A549 (cell line): ENCODE data around the gene LRRC28. TPM values are rescaled to one million over a fixed set of nuclear protein-coding genes. Genes with fewer than 3 reads are reported as not detected.
A peak's percentile ranks its signal among the peaks of the same experiment; 100 is the strongest.

Experiments used
- ATAC-seq, 2 experiments: fragments of 200-7000 bp in 1 of 2; fragments of >200 bp in 1 of 2; cut with Nextera tagmentation in 1 of 2; cut with Tn5 transposase in 1 of 2; 3 replicates each; pipeline versions ENCODE4 v1.8.0 to v1.9.1; 2018 to 2020; ENCODE audit warnings: mild to moderate bottlenecking in 1 of 2, moderate library complexity in 1 of 2
- CTCF ChIA-PET: fragments of 300-600 bp; sonication (Branson Sonifier 250); formaldehyde crosslinking; extraction: SDS; loops from one replicate; lab custom pipeline; 2021; ENCODE audit warnings: antibody characterized with exemption, inconsistent platforms; lab: Yijun Ruan, JAX
- POLR2A ChIA-PET: fragments of 350-600 bp; formaldehyde crosslinking; extraction: SDS; loops from one replicate; lab custom pipeline; 2021; ENCODE audit warnings: antibody characterized with exemption, inconsistent platforms; lab: Yijun Ruan, JAX
- DNase-seq, 2 experiments: peaks; one replicate each; pipeline versions ENCODE4 v3.0.0 to v3.0.0-alpha.2; 2011 to 2016; ENCODE audit warnings: low read depth in 1 of 2, low spot score in 1 of 2
- FAIRE-seq: peaks from 2 replicates; lab custom pipeline; 2011; peaks lifted over from hg19 to GRCh38; lab: Jason Lieb, UNC
- H3K27ac ChIP-seq, 2 experiments: fragments of >200 bp; sonication (Bioruptor Twin); formaldehyde crosslinking; 3 replicates each; pipeline ENCODE4 v1.5.1; 2016 to 2017
- H3K4me1 ChIP-seq: fragments of >200 bp; sonication (Bioruptor Twin); formaldehyde crosslinking; 3 replicates; pipeline ENCODE4 v1.6.1; 2016
- H3K4me2 ChIP-seq: fragments of >200 bp; sonication (Bioruptor Twin); formaldehyde crosslinking; 3 replicates; pipeline ENCODE4 v1.6.1; 2016
- H3K4me3 ChIP-seq: fragments of >200 bp; sonication (Bioruptor Twin); formaldehyde crosslinking; 3 replicates; pipeline ENCODE4 v1.5.1; 2016
- H3K9me3 ChIP-seq: fragments of >200 bp; sonication (Bioruptor Twin); formaldehyde crosslinking; 3 replicates; pipeline ENCODE4 v1.6.1; 2016
- CBX2 ChIP-seq: fragments of 200-600 bp; sonication (generic); IDR thresholded peaks from 2 replicates; pipeline ENCODE4 v1.6.1; 2016; ENCODE audit warnings: low read depth, mild to moderate bottlenecking, borderline replicate concordance
- CHD4 ChIP-seq: fragments of 200-600 bp; sonication (generic); IDR thresholded peaks from 2 replicates; pipeline ENCODE4 v1.6.1; 2016; ENCODE audit warnings: antibody characterized with exemption, mild to moderate bottlenecking, borderline replicate concordance
- GATA3 ChIP-seq: IDR thresholded peaks from 2 replicates; pipeline ENCODE4 v1.6.1; 2012; ENCODE audit warnings: borderline replicate concordance
- HDAC2 ChIP-seq: fragments of 200-600 bp; sonication (generic); IDR thresholded peaks from 2 replicates; pipeline ENCODE4 v1.6.1; 2016
- HEYL ChIP-seq: fragments of 250-450 bp; sonication (Bioruptor Pico); IDR thresholded peaks from 2 replicates; pipeline ENCODE4 v1.8.0; 2021; ENCODE audit warnings: mild to moderate bottlenecking, moderate library complexity
- HOXB13 ChIP-seq: fragments of 250-450 bp; sonication (Bioruptor Pico); IDR thresholded peaks from 2 replicates; pipeline ENCODE4 v1.5.0; 2020; ENCODE audit warnings: low read depth, mild to moderate bottlenecking, moderate library complexity
- JUNB ChIP-seq: fragments of >200 bp; sonication (Bioruptor Twin); formaldehyde crosslinking; IDR thresholded peaks from 2 replicates; pipeline ENCODE4 v1.6.1; 2016
- KDM5A ChIP-seq: fragments of 200-600 bp; sonication (generic); IDR thresholded peaks from 2 replicates; pipeline ENCODE4 v1.6.1; 2016; ENCODE audit warnings: antibody characterized with exemption, mild to moderate bottlenecking
- MAZ ChIP-seq: fragments of 150-350 bp; IDR thresholded peaks from 2 replicates; pipeline ENCODE4 v1.6.1; 2014; ENCODE audit warnings: antibody characterized with exemption, low read depth, low read length, borderline replicate concordance
- PHF8 ChIP-seq: fragments of 200-600 bp; sonication (generic); IDR thresholded peaks from 2 replicates; pipeline ENCODE4 v1.6.1; 2016; ENCODE audit warnings: low read depth, mild to moderate bottlenecking, antibody characterized with exemption, moderate library complexity, borderline replicate concordance
- RFX5 ChIP-seq: fragments of 450-650 bp; IDR thresholded peaks from 2 replicates; pipeline ENCODE4 v1.7.1; 2014; ENCODE audit warnings: antibody characterized with exemption, mild to moderate bottlenecking, moderate library complexity
- ZFP36 ChIP-seq: fragments of 450-650 bp; IDR thresholded peaks from 2 replicates; pipeline ENCODE4 v1.6.1; 2014; ENCODE audit warnings: borderline replicate concordance; ENCODE audit not compliant: partially characterized antibody
- ZNF302 ChIP-seq: fragments of 250-450 bp; sonication (Bioruptor Pico); IDR thresholded peaks from 2 replicates; pipeline ENCODE4 v1.9.0; 2021; ENCODE audit warnings: inconsistent platforms, mild to moderate bottlenecking, moderate library complexity
- WGBS: methylation state at CpG from one replicate; pipeline ENCODE4 v1.1.6; 2017; ENCODE audit errors: missing lambda C conversion rate; 5-methylcytosine and 5-hydroxymethylcytosine counted together
- polyA plus RNA-seq, 4 experiments: library from polyadenylated mRNA; depleted of rRNA in 3 of 4; stranded (reverse); fragments of >200 nt; fragmentation: RNase III in 1 of 4; extraction: RNeasy Plus Mini Kit Qiagen cat#74134 plus additional on column Dnase treatment in 1 of 4; gene quantifications; 2 replicates in 3 of 4; 3 replicates in 1 of 4; pipeline ENCODE4 v1.2.3, GENCODE V29; 2011 to 2017
- TF ChIP-seq, protein P1 (sequence below): fragments of >200 bp; sonication (Bioruptor Twin); formaldehyde crosslinking; IDR thresholded peaks from 3 replicates; pipeline ENCODE4 v1.5.1; 2016
- TF ChIP-seq, protein P2 (sequence below): fragments of >200 bp; sonication (Bioruptor Twin); formaldehyde crosslinking; IDR thresholded peaks from 2 replicates; pipeline ENCODE4 v1.6.1; 2016
- TF ChIP-seq, protein P3 (sequence below): IDR thresholded peaks from 2 replicates; pipeline ENCODE4 v1.6.1; 2012

LRRC28 gene
- polyA plus RNA-seq, 2 of the 4 experiments (the other 2 are of a cell fraction): 19.6 to 62.4 TPM

DNA sequence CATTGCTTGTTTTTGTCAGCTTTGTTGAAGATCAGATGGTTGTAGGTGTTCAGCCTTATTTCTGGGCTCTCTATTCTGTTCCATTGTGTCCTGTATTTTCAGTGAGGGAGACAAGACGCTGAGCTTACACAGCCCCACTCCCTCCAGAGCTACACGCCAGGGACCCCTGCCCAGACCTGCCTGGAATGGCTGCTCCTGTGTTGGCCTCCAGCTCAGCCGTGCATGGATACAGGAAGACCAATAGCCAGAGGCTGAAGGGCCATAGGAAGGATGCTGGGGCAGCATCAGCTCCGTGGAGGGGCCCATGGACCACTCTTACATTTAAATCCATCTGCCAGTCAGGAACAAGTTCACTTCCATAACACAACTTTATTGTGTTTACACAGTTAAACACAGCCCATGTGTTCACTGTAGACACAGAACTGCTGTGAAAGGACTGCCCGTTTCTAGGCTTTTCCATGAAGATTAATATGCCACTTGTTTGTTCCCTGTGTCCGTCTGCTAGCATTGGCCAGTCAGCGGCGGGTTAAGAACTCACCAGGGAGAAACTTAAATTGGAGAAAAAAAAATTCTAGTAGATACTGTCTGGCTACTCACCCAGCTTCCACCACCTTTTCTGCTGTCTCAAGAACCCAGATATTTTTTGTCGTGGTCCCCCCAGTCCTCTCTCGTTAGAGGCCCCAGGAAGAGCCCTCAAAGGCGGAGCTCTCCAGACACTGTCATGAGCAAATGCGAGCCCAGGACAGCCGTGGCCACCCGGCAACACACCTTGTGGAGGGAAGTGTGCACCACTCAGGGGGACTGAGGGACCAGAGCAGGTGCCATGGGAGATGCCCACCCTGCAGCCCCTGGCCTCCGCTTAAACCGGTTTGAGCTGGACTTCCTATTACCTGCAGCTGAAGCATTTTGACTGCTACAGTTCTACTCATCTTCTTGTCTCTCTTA, 172.2 kb downstream of the LRRC28 start (continued):
- TF ChIP-seq CHD4: no peak
- no peak for TF ChIP-seq PHF8
- TF ChIP-seq RFX5: no peak
- TF ChIP-seq, protein P1, sequence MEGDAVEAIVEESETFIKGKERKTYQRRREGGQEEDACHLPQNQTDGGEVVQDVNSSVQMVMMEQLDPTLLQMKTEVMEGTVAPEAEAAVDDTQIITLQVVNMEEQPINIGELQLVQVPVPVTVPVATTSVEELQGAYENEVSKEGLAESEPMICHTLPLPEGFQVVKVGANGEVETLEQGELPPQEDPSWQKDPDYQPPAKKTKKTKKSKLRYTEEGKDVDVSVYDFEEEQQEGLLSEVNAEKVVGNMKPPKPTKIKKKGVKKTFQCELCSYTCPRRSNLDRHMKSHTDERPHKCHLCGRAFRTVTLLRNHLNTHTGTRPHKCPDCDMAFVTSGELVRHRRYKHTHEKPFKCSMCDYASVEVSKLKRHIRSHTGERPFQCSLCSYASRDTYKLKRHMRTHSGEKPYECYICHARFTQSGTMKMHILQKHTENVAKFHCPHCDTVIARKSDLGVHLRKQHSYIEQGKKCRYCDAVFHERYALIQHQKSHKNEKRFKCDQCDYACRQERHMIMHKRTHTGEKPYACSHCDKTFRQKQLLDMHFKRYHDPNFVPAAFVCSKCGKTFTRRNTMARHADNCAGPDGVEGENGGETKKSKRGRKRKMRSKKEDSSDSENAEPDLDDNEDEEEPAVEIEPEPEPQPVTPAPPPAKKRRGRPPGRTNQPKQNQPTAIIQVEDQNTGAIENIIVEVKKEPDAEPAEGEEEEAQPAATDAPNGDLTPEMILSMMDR: no peak

DNA sequence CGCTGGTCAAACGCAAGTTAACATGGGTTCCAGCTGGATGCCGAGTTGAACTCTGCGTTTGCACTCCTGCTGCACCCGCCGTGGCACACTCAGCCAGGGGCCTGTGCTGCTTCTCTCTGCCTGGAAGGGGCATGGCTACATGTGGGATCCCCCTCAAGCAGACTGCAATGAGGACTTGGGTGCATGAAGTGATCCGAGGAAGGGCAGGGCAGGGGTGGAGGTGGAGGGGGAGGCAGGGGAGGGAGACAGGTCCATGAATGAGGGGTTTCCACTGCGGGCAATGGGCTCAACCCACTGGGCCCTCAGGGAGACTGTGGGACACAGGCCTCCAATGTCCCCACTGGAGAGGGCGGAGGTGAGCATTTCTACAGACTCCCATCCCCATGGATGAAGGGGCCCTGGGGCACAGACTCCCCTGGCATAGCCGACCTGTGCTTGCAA, 172.9 kb downstream of the LRRC28 start:
- TF ChIP-seq HEYL (CRISPR knock-in tag): no peak
- TF ChIP-seq, protein P2, sequence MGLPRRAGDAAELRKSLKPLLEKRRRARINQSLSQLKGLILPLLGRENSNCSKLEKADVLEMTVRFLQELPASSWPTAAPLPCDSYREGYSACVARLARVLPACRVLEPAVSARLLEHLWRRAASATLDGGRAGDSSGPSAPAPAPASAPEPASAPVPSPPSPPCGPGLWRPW: no peak
- TF ChIP-seq GATA3: no peak
- TF ChIP-seq JUNB: no peak
- no peak for TF ChIP-seq MAZ
- no peak overlapping the region for H3K4me3 ChIP-seq
- H3K27ac ChIP-seq: no peak overlapping the region

DNA sequence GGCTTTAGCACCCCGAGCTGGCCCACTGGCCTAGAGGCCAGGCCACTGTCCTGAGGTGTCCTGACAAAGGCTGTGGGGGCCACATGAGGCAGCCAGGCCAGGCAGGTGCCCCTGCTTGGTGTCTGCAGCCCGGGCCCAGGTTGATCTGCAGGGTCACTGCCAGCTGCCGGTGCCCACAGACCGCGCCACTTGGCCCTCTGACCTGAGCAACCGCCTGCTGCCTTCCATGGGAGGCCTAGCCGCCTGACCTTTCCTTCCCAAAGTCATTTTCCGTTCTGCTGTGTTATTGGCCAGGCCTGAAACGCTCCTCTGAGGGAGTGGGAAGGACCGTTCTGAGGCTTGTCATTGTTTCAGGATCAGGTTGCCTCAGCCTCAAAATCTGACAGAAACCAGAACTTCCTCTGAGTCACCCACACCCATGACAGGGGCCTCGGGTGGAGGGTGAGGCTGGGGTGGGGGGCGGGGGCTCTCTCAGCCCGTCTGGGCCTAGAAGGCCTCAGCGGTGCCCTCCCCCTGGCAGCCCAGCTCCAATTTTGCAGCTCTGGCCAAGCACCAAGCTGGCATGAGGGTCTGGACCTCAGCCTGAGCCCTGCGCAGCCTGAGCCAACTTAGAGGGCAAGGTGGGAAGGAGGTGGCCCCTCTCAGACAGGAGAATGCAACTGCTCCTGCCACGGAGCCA, 173.8 kb downstream of the LRRC28 start:
- 67% methylated on average over 13 of the region's 16 CpGs for WGBS
- no peak for DNase-seq
- Histone ChIP-seq H3K9me3 (no peaks in the 10 kb centered on the region), H3K4me2 (no peak overlapping the region), H3K4me1 (0 out of 3 replicates have a peak, but pooled peaks cover 7% of the 10 kb centered on the region), H3K4me3 (no peak overlapping the region), H3K27ac (peak overlapping the region in 1 of 2 experiments; percentile 47; a peak in 2 of 6 replicates)
- no peak for FAIRE-seq
- POLR2A ChIA-PET: no interaction called here
- TF ChIP-seq HDAC2: no peak
- TF ChIP-seq, protein P2: no peak
- TF ChIP-seq HOXB13 (CRISPR knock-in tag): no peak
- no peak for TF ChIP-seq CBX2
- no peak for TF ChIP-seq ZNF302 (CRISPR knock-in tag)
- TF ChIP-seq KDM5A: no peak
- TF ChIP-seq, protein P3, sequence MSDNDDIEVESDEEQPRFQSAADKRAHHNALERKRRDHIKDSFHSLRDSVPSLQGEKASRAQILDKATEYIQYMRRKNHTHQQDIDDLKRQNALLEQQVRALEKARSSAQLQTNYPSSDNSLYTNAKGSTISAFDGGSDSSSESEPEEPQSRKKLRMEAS: no peak
- no peak for TF ChIP-seq ZFP36
- ATAC-seq: no peak; a peak in 2 of 6 replicates
- CTCF ChIA-PET: interaction anchor here (1.1 to 5.1 kb wide), 4 partner anchors 14 to 312 kb away, joined by 3 to 17 read pairs (median 6); no protein-coding TSS in a partner anchor

More for the DNA sequence above, 172.9 kb downstream of the LRRC28 start:
- H3K9me3 ChIP-seq: no peaks in the 10 kb centered on the region
- CTCF ChIA-PET: interaction anchor here (1.0 to 5.1 kb wide), 5 partner anchors 9 to 280 kb away, joined by 3 to 17 read pairs (median 4); no protein-coding TSS in a partner anchor
- ATAC-seq: no peak
- no peak for DNase-seq
- POLR2A ChIA-PET: no interaction called here
- FAIRE-seq: no peak
- no peak overlapping the region for H3K4me2 ChIP-seq
- 0 out of 3 replicates have a peak, but pooled peaks cover 7% of the 10 kb centered on the region for H3K4me1 ChIP-seq
- 84% methylated on average over 10 of the region's 10 CpGs for WGBS
